ENCODE measurements around the gene CDC42EP3.

Gene CDC42EP3

DNA sequence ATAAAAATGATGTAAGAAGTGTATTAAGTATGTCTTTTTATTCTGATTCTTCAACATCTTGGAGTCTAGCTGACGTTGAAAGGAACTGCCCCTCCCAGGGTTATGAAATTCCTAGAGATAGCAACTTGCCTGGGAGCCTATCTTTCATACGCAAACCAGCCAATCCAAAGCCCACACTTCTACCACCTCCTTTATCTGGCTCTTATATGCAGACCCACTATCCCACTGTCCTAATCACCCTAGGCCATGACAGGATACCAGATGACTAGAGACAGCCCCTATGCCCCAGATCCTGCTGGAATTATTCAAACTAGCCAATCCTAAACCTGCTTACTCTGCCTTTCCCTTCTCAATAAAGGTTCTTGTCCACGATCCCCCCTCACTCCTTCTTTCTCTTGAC is 11.8 kb upstream of the CDC42EP3 start:
- DNase-seq: no peak

GRCh38 chr2:37682473-37682872 is 11.0 kb upstream of the CDC42EP3 start:
- DNase-seq: no peak

- no peak for DNase-seq
These were observed 10.1 kb upstream of the CDC42EP3 start for GRCh38 chr2:37681587-37681986.

- no peak for DNase-seq
These were observed 7.7 kb upstream of the CDC42EP3 start for GRCh38 chr2:37679072-37679695.

DNA sequence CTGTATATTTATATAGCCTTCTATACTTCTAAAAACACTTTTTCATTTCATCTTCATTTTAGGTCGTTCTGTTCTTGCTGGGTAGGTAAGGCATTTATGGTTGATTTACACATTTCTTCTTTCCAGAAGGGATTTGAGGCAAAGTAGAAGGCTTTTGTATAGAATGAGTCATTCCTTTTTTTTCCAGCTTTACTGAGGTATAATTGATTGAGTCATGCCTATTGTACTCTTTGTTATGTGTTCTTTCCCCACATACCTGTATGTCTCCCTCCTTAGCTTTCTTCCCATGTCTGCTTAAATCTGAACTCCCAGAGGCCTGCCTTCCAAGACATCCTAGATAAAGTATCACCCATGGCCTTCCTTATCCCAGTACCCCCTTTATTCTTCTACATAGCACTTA is 4.8 kb upstream of the CDC42EP3 start:
- DNase-seq: no peak

- no peak for DNase-seq
These were observed 3.5 kb upstream of the CDC42EP3 start for GRCh38 chr2:37674946-37675345.

- no peak for DNase-seq
These were observed 1.4 kb upstream of the CDC42EP3 start for GRCh38 chr2:37672870-37673184.

DNA sequence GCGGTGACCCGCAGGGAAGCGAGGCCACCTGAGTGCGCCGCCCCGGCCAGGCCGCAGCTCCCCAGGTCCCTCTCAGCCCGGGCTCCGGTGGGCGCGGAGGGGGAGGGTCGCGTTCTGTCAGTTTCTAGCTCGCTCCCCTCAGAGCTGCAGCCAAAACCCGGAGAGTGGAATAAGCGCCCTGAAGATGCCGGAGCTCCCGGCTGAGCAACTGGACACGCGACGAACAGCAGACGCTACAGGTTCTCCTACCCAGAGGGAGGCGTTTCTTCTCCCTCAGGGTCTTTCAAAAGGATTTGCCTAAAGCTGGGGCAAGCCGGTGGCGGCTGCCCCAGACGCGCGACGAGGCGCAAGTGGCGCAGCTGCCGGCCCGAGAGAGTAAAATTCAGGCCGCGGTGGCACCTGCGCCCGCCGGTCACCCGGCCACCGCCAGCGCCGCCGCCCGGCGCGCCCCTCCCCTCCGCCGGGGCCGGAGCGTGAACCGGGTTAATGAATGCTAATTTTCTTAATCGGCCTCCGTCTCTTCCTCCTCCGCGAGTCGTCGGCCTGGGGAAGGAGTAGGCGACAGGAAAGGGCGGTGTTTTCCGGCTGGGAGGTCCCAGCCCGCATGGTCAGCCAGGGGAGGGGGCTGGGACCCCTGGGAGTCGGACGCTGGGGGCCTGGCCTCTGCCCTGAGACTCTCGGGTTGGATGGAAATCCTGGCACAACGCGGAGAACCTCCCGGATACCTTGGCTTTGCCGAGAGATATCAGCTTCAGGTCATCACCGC is 845 bp upstream of the CDC42EP3 start:
- peak; percentile 77 for DNase-seq

GRCh38 chr2:37671816-37672103 is 318 bp upstream of the CDC42EP3 start:
- no peak for DNase-seq

DNA sequence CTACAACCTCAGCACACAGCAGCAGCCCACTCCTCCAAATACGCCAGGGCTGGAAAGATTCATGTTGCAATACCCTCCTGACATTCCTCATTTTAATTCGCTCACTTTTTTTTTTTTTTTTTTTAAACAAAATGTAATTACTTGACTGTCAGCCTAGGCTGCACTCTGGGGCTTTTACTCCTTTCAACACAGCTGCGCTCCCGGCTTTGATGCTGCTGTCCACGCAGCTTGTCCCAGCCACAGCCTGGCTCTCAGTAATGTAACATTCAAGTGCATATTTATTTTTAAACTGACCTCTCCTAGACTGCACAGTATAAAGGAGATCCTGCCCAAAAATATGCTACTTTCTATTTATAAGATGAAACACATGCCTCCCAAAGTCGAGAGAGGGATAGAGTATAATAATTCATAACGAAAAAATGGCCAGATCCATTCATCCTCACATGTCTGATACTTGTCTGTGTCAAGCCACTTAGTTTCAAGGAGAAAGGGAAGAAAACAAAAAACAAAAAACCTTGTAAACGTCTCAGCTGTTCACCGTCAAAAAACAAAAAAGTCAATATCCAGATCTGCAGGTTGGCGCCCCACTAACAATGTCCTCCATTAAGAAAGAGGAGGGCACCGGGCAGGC is 949 bp downstream of the CDC42EP3 start:
- DNase-seq: no peak

DNA sequence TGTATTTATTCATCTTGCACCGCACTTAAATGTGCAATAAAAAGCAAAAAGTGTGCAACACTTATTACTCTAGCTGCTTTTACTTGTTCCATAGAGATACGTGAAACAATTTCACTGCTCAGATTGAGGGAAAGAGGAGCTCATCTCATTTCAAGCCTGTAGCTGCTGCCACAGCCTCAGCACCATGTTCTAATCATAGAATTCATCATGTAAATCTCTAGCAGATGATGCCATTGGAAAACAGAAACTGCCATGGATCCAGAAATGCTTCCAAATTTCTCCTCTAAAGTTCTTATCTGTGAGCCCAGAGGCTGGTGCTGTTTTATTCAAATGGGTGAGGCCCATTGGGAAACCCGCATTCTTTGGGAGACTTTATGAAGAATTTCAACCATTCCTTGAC is 2.0 kb downstream of the CDC42EP3 start:
- no peak for DNase-seq

GRCh38 chr2:37667704-37668103 is 3.7 kb downstream of the CDC42EP3 start:
- no peak for DNase-seq

DNA sequence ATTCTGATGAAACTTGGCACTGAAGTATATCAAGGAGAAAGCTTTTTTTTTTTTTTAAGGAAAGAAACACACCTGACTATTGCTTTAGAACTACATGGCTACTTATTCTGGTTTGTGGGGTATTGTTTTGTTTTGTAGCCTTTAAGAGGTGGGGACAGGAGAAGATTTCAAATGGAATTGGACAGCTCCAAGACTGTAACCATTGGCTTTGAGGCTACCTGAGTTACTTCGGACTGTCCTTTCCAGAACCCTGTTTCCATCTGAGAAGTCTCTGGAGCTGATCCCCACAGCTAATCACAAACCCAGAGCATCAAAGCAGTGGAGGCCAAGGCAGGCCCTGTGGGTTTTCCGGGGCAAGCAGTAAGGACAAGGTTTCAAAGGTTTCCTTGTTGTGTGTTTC is 4.7 kb downstream of the CDC42EP3 start:
- DNase-seq: no peak

GRCh38 chr2:37665604-37666362 is 5.7 kb downstream of the CDC42EP3 start:
- DNase-seq: no peak

GRCh38 chr2:37665043-37665442 is 6.4 kb downstream of the CDC42EP3 start:
- no peak for DNase-seq

- no peak for DNase-seq
These were observed 7.2 kb downstream of the CDC42EP3 start for GRCh38 chr2:37664231-37664643.

GRCh38 chr2:37663390-37663789 is 8.1 kb downstream of the CDC42EP3 start:
- DNase-seq: no peak

DNA sequence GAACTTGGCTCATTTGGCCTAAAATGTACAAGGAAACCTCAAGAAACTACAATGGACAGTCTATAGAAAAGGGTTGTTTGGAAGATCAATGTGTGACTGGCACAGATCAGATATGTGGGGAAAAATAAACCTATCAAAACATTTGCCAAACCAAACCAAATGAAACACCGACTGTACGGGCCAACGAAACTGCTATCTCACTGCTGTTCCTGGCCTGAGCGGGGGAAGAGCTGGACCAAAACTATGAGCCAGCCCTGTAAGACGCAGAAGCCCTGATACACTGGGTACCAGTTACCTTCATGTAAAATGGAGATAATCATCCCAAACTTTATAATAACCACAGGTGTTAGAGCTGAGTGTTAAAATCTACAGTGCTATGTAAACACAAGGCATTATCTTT is 11.7 kb downstream of the CDC42EP3 start:
- DNase-seq: no peak

- DNase-seq: no peak
These were observed 12.8 kb downstream of the CDC42EP3 start for GRCh38 chr2:37658682-37659081.

DNA sequence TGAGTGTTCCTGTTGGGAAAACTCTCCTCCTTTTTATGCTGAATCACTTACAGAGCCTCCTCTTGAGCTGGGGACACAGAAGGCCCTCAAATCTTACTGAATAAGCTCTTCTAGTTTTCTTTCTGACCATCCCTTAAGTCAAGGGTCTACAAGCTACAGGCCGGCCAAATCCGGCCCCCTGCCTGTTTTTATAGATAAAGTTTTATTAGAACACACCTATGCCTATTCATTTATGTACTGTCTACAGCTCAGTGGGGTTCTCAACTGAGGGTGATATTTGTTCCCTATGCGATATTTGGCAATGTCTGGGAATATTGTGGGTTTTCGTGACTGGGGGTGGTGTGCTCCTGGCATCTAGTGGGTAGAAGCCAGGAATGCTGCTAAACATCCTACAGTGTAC is 14.0 kb downstream of the CDC42EP3 start:
- no peak for DNase-seq

DNA sequence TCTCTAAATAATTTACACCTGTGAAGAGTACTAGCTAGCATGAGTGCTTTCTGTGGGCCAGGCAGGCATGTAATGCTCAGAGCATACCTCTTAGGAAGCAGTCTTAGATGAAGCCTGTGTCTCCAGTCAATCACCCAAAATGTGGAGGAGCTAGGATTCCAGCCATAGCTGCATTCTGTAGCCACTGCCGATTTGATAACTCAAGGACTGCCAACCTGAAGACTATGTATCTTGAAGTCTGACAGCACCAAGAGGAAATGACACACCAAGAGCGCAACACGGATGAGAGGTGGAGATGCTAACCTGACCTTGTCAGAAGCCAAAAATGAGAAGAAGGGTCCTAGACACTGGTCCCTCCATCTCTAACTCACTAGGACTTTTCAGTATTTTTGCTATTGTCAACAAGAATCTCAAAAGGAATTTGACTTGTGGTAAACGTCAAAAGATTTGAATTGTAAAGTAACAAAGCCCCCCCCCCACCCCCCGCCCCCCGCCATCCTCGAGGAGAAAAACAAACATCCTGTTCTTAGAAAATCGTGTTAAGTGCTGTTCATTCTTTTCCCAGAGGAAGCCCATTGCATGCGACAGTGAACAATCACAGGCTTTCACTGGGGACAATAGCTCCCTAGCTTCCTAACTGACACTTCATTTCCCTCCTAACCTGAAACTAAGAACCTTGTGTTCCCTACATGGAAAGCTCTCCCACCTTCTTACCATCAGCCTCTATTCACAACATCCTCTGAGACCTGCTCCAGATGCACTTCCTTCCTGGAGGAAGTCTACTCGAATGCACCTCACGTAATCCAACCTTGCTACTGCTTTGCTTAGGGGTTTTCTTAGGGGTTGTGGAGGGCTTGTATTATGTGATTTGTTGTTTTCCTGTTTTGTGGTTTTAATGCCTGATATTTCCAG is 14.7 kb downstream of the CDC42EP3 start:
- DNase-seq: no peak

DNA sequence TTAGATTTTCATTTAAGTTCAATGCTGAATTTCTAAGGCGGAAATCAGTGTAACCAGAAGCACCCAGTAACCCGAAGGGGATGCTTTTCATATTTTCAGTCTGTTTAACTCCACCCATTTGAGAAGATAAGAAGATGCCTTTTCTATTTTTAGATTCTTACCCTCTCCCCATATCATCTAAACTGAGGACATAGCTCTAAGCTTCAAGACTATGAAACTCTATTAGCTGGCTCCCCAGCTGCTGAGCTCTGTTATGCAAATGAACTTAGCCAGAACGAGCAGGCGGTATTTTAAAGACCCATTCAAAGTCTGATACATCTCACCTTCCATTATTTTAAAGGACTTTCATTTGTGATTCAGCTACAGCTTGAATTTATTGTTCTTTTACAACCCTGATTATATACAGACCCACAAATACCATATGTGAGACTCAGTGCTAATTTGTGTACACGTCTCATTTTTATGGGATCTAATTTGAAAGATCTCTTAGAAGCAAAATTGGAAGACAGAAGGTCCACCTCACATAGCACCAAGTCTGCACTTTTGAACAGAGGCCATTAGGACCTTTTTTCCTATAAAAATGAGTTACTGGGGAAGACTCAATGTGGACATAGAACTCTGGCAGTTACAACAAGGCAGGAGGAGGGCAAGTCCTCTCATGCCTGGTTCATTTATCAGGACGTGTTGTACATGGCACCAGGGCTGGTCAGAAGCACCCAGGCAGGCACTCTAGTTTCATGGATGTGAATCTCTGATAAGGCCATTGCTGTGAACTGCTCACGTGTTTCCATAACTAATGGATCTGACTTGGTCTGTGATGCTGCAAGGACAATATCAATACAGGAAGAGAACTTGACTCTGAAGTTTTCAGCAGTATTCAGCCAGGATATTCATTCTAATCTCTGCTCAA is 16.3 kb downstream of the CDC42EP3 start:
- peak; percentile 34 for DNase-seq
